ENCODE measurements around the gene CLDN24.

DNA sequence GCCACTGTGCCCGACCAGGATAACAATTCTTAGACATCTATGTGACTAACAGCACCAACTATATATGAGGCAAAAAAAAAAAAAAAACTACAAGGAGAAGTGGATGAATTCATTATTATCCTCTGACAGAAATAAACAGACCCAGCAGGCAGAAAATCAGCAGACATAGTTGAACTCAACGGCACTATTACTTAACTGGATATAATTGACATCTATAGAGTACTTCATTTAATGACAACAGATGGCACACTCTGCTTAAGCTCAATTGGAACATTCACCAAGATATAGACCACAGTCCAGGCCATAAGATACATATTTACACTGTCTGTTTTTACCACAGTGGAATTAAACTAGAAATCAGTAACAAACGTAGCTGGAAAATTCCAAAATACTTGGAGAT lies 15.4 kb downstream of the CLDN24 start:
- TF ChIP-seq, protein P1, sequence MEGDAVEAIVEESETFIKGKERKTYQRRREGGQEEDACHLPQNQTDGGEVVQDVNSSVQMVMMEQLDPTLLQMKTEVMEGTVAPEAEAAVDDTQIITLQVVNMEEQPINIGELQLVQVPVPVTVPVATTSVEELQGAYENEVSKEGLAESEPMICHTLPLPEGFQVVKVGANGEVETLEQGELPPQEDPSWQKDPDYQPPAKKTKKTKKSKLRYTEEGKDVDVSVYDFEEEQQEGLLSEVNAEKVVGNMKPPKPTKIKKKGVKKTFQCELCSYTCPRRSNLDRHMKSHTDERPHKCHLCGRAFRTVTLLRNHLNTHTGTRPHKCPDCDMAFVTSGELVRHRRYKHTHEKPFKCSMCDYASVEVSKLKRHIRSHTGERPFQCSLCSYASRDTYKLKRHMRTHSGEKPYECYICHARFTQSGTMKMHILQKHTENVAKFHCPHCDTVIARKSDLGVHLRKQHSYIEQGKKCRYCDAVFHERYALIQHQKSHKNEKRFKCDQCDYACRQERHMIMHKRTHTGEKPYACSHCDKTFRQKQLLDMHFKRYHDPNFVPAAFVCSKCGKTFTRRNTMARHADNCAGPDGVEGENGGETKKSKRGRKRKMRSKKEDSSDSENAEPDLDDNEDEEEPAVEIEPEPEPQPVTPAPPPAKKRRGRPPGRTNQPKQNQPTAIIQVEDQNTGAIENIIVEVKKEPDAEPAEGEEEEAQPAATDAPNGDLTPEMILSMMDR (IDR thresholded peaks at IDR 0.05; ENCODE audit: low read length), result no peak
- TF ChIP-seq EZH2 (optimal IDR thresholded peaks at IDR 0.05; ENCODE audit: low read depth, low read length) (no peak), EZH2phosphoT487 (IDR thresholded peaks at IDR 0.05; ENCODE audit: low read length) (no peak)
